ENCODE data around the gene ADAM21.

GRCh38 chr14:70473825-70474224 lies 21.9 kb downstream of the ADAM21 start:
- TF ChIP-seq EZH2 (IDR thresholded peaks at IDR 0.05; ENCODE audit: borderline replicate concordance, low read length) = no peak
- TF ChIP-seq CTCF (conservative IDR thresholded peaks at IDR 0.05 in 1 of 2, IDR thresholded peaks at IDR 0.05 in 1 of 2; ENCODE audit: extremely low read depth in 1 of 2, insufficient read depth in 1 of 2, low read depth in 1 of 2, low read length in 2 of 2) = no peak
